Liver (tissue), 9 donors: ENCODE measurements around the gene TREH. TPM values are rescaled to one million over a fixed set of nuclear protein-coding genes. Genes with fewer than 3 reads are reported as not detected.

Experiments used
- DNase-seq: peaks from one replicate; pipeline ENCODE4 v3.0.0-alpha.2; 2017; ENCODE audit warnings: low spot score
- H3K27ac ChIP-seq, 2 donors: one replicate each; pipeline ENCODE4 v1.7.0; 2013; ENCODE audit warnings: inconsistent platforms in 2 of 2, low read length in 2 of 2, control low read depth in 1 of 2, low read depth in 1 of 2, mild to moderate bottlenecking in 1 of 2
- H3K27me3 ChIP-seq, 4 donors: one replicate each; pipeline versions ENCODE4 v1.6.1 to v1.7.0; 2013; ENCODE audit warnings: low read length in 3 of 4, inconsistent platforms in 1 of 4, mild to moderate bottlenecking in 1 of 4, moderate library complexity in 1 of 4; ENCODE audit not compliant: control insufficient read depth in 4 of 4, insufficient read depth in 4 of 4
- H3K36me3 ChIP-seq, 4 donors: one replicate each; pipeline versions ENCODE4 v1.6.1 to v1.7.0; 2013; ENCODE audit warnings: low read length in 3 of 4, mild to moderate bottlenecking in 3 of 4, low read depth in 1 of 4, moderate library complexity in 1 of 4; ENCODE audit not compliant: control insufficient read depth in 4 of 4, insufficient read depth in 3 of 4
- H3K4me1 ChIP-seq, 4 donors: one replicate each; pipeline versions ENCODE4 v1.6.1 to v1.7.0; 2013; ENCODE audit warnings: low read length in 3 of 4, mild to moderate bottlenecking in 3 of 4, moderate library complexity in 1 of 4; ENCODE audit not compliant: control insufficient read depth in 4 of 4, insufficient read depth in 4 of 4
- H3K4me3 ChIP-seq, 3 donors: one replicate each; pipeline versions ENCODE4 v1.6.1 to v1.7.0; 2013; ENCODE audit warnings: low read length in 3 of 3, control low read depth in 1 of 3, low read depth in 1 of 3, mild to moderate bottlenecking in 1 of 3
- H3K9ac ChIP-seq, 2 donors: one replicate each; pipeline ENCODE4 v1.7.0; 2013; ENCODE audit warnings: low read length in 2 of 2, mild to moderate bottlenecking in 2 of 2, moderate library complexity in 2 of 2, control low read depth in 1 of 2, low read depth in 1 of 2
- H3K9me3 ChIP-seq, 4 donors: one replicate each; pipeline versions ENCODE4 v1.6.1 to v1.7.0; 2013; ENCODE audit warnings: low read length in 3 of 4; ENCODE audit not compliant: control insufficient read depth in 4 of 4
- EGR1 ChIP-seq, 2 donors: IDR thresholded peaks; 2 replicates each; pipeline ENCODE4 v1.6.1; 2016 to 2018; ENCODE audit warnings: antibody characterized with exemption in 2 of 2, low read depth in 2 of 2
- FOXA1 ChIP-seq: IDR thresholded peaks from 2 replicates; pipeline ENCODE4 v1.6.1; 2016; ENCODE audit warnings: antibody characterized with exemption
- HNF4A ChIP-seq, 2 donors: conservative IDR thresholded peaks; 2 replicates each; pipeline ENCODE4 v1.6.1; 2016; ENCODE audit warnings: antibody characterized with exemption in 2 of 2, mild to moderate bottlenecking in 2 of 2
- HNF4G ChIP-seq: IDR thresholded peaks from 2 replicates; pipeline ENCODE4 v1.6.1; 2016; ENCODE audit warnings: antibody characterized with exemption
- JUND ChIP-seq, 2 donors: IDR thresholded peaks; 2 replicates each; pipeline ENCODE4 v1.6.1; 2016; ENCODE audit warnings: antibody characterized with exemption in 2 of 2
- NR2F2 ChIP-seq: IDR thresholded peaks from 2 replicates; pipeline ENCODE4 v1.6.1; 2016; ENCODE audit warnings: antibody characterized with exemption
- RAD21 ChIP-seq, 2 donors: IDR thresholded peaks; 2 replicates each; pipeline ENCODE4 v1.6.1; 2016; ENCODE audit warnings: antibody characterized with exemption in 2 of 2, mild to moderate bottlenecking in 2 of 2
- RXRA ChIP-seq, 2 donors: IDR thresholded peaks; 2 replicates each; pipeline ENCODE4 v1.6.1; 2017 to 2018; ENCODE audit warnings: antibody characterized with exemption in 2 of 2, mild to moderate bottlenecking in 1 of 2
- SP1 ChIP-seq: IDR thresholded peaks from 2 replicates; pipeline ENCODE4 v1.6.1; 2018; ENCODE audit warnings: antibody characterized with exemption, mild to moderate bottlenecking
- TAF1 ChIP-seq: conservative IDR thresholded peaks from 2 replicates; pipeline ENCODE4 v1.6.1; 2016; ENCODE audit warnings: antibody characterized with exemption, mild to moderate bottlenecking
- YY1 ChIP-seq: IDR thresholded peaks from 2 replicates; pipeline ENCODE4 v1.6.1; 2016; ENCODE audit warnings: antibody characterized with exemption, mild to moderate bottlenecking
- WGBS: extraction: QIAGEN DNeasy Blood & Tissue Kit; methylation state at CpG from one replicate; pipeline ENCODE4 v1.1.7; 2013; 5-methylcytosine and 5-hydroxymethylcytosine counted together
- polyA plus RNA-seq, 2 donors: library from polyadenylated mRNA; stranded (reverse) in 1 of 2; unstranded in 1 of 2; fragments of 200-250 nt in 1 of 2; fragments of >200 nt in 1 of 2; fragmentation: Nextera tagmentation in 1 of 2; extraction: Ambion mirVana in 1 of 2; gene quantifications; one replicate each; pipeline versions ENCODE4 v1.2.1 to v1.2.3, GENCODE V29; 2013 to 2015
- total RNA-seq, 2 donors: library from RNA; depleted of rRNA; stranded (reverse); fragments of >200 nt; gene quantifications; one replicate each; pipeline ENCODE4 v1.2.3, GENCODE V29; 2014
- TF ChIP-seq, protein P1 (sequence below): IDR thresholded peaks from 2 replicates; pipeline ENCODE4 v1.6.1; 2016; ENCODE audit warnings: antibody characterized with exemption
- TF ChIP-seq, protein P2 (sequence below): fragments of 150-350 bp; IDR thresholded peaks from 2 replicates; pipeline ENCODE4 v1.5.1; 2017; ENCODE audit warnings: improper control_type of control experiment, low read depth, low read length; ENCODE audit not compliant: missing input control
- TF ChIP-seq, protein P3 (sequence below): IDR thresholded peaks from 2 replicates; pipeline ENCODE4 v1.6.1; 2016; ENCODE audit warnings: antibody characterized with exemption
- TF ChIP-seq, protein P4 (sequence below): IDR thresholded peaks from 2 replicates; pipeline ENCODE4 v1.6.1; 2016; ENCODE audit warnings: antibody characterized with exemption, mild to moderate bottlenecking
- donor health status: healthy.
- donor health status: healthy.
- donor health status: healthy.
- donor health status: healthy.
- donor health status: healthy.

Gene TREH
- total and polyA plus RNA-seq, 4 donors, result 0.50 to 1.2 (median 0.84) TPM; not detected in 1

DNA sequence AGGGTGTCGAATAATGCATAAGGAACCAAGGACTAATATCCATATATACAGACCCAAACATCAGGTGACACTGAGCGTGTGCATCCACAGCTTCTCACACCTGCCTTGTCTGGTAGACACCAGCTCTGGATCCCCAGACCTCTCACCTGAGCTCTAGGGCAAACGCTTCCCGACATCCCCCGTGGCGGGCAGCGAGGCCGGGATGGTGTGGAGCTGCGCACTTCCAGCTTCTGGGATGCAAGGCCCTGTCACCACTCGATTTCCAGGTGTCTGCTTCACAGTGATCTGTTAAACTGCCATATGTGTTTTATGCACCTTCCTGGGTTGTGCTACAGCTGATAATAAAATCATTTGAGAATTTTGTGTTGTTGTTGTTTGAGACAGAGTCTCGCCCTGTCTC lies 15.3 kb upstream of the TREH start:
- no peak overlapping the region for H3K9ac ChIP-seq
- H3K4me3 ChIP-seq, result no peak overlapping the region
- DNase-seq, result no peak
- no peaks in the 10 kb centered on the region for H3K36me3 ChIP-seq
- no peaks in the 10 kb centered on the region for H3K27me3 ChIP-seq
- no peak overlapping the region for H3K27ac ChIP-seq
- TF ChIP-seq TAF1 (no peak), NR2F2 (no peak), EGR1 (IDR thresholded peaks at IDR 0.05; ENCODE audit: low read depth in 2 of 2) (no peak), FOXA1 (no peak), JUND (IDR thresholded peaks at IDR 0.05) (no peak), YY1 (no peak), RXRA (IDR thresholded peaks at IDR 0.05) (no peak), SP1 (no peak), HNF4A (conservative IDR thresholded peaks at IDR 0.05) (no peak)
- TF ChIP-seq, protein P1, sequence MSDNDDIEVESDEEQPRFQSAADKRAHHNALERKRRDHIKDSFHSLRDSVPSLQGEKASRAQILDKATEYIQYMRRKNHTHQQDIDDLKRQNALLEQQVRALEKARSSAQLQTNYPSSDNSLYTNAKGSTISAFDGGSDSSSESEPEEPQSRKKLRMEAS, result no peak
- TF ChIP-seq, protein P2, sequence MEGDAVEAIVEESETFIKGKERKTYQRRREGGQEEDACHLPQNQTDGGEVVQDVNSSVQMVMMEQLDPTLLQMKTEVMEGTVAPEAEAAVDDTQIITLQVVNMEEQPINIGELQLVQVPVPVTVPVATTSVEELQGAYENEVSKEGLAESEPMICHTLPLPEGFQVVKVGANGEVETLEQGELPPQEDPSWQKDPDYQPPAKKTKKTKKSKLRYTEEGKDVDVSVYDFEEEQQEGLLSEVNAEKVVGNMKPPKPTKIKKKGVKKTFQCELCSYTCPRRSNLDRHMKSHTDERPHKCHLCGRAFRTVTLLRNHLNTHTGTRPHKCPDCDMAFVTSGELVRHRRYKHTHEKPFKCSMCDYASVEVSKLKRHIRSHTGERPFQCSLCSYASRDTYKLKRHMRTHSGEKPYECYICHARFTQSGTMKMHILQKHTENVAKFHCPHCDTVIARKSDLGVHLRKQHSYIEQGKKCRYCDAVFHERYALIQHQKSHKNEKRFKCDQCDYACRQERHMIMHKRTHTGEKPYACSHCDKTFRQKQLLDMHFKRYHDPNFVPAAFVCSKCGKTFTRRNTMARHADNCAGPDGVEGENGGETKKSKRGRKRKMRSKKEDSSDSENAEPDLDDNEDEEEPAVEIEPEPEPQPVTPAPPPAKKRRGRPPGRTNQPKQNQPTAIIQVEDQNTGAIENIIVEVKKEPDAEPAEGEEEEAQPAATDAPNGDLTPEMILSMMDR, result no peak
- WGBS, result 88% methylated on average over 11 of the region's 11 CpGs
- H3K9me3 ChIP-seq, result no peaks in the 10 kb centered on the region
- H3K4me1 ChIP-seq, result peaks cover 0 to 8% (median 5%) of the 10 kb centered on the region in 4 donors

DNA sequence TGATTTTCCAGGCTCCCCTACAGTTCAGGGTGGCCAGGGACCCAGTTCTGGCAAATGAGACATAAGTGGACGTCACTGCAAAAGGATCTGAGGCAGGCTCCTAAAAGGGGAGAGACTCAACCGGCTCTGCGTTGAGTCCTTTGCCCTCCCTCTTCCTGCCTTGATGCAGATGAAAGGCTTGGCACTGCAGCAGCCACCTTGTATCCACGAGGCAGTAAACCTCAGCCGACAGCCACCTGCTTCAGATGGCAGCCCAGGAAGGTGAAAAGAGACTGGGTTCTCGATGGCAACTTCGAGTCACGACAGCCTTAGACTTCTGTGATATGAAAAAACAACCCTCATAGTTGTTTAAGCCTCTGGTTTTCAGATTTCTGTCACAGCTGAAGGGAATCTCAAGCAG lies 14.7 kb upstream of the TREH start:
- Histone ChIP-seq H3K27me3 (no peaks in the 10 kb centered on the region), H3K9ac (no peak overlapping the region), H3K9me3 (no peaks in the 10 kb centered on the region), H3K4me1 (peaks cover 0 to 12% (median 7%) of the 10 kb centered on the region in 4 donors), H3K4me3 (no peak overlapping the region), H3K27ac (no peak overlapping the region), H3K36me3 (no peaks in the 10 kb centered on the region)
- TF ChIP-seq EGR1 (IDR thresholded peaks at IDR 0.05; ENCODE audit: low read depth in 2 of 2), result no peak
- no peak for TF ChIP-seq HNF4G
- no peak for TF ChIP-seq RXRA (IDR thresholded peaks at IDR 0.05)
- TF ChIP-seq, protein P3, sequence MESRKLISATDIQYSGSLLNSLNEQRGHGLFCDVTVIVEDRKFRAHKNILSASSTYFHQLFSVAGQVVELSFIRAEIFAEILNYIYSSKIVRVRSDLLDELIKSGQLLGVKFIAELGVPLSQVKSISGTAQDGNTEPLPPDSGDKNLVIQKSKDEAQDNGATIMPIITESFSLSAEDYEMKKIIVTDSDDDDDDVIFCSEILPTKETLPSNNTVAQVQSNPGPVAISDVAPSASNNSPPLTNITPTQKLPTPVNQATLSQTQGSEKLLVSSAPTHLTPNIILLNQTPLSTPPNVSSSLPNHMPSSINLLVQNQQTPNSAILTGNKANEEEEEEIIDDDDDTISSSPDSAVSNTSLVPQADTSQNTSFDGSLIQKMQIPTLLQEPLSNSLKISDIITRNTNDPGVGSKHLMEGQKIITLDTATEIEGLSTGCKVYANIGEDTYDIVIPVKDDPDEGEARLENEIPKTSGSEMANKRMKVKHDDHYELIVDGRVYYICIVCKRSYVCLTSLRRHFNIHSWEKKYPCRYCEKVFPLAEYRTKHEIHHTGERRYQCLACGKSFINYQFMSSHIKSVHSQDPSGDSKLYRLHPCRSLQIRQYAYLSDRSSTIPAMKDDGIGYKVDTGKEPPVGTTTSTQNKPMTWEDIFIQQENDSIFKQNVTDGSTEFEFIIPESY, result no peak
- no peak for TF ChIP-seq NR2F2
- TF ChIP-seq RAD21 (IDR thresholded peaks at IDR 0.05), result no peak
- TF ChIP-seq, protein P4, sequence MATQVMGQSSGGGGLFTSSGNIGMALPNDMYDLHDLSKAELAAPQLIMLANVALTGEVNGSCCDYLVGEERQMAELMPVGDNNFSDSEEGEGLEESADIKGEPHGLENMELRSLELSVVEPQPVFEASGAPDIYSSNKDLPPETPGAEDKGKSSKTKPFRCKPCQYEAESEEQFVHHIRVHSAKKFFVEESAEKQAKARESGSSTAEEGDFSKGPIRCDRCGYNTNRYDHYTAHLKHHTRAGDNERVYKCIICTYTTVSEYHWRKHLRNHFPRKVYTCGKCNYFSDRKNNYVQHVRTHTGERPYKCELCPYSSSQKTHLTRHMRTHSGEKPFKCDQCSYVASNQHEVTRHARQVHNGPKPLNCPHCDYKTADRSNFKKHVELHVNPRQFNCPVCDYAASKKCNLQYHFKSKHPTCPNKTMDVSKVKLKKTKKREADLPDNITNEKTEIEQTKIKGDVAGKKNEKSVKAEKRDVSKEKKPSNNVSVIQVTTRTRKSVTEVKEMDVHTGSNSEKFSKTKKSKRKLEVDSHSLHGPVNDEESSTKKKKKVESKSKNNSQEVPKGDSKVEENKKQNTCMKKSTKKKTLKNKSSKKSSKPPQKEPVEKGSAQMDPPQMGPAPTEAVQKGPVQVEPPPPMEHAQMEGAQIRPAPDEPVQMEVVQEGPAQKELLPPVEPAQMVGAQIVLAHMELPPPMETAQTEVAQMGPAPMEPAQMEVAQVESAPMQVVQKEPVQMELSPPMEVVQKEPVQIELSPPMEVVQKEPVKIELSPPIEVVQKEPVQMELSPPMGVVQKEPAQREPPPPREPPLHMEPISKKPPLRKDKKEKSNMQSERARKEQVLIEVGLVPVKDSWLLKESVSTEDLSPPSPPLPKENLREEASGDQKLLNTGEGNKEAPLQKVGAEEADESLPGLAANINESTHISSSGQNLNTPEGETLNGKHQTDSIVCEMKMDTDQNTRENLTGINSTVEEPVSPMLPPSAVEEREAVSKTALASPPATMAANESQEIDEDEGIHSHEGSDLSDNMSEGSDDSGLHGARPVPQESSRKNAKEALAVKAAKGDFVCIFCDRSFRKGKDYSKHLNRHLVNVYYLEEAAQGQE, result no peak
- no peak for TF ChIP-seq FOXA1
- TF ChIP-seq SP1, result no peak
- TF ChIP-seq JUND (IDR thresholded peaks at IDR 0.05), result no peak
- TF ChIP-seq TAF1, result no peak
- TF ChIP-seq, protein P1, result no peak
- no peak for TF ChIP-seq HNF4A (conservative IDR thresholded peaks at IDR 0.05)
- DNase-seq, result no peak
- WGBS, result 95% methylated on average over 8 of the region's 8 CpGs
